Smooth muscle cell (in vitro differentiated cells): ENCODE results near the gene FBXO42. TPM values are rescaled to one million over a fixed set of nuclear protein-coding genes. Genes with fewer than 3 reads are reported as not detected.
A peak's percentile ranks its signal among the peaks of the same experiment; 100 is the strongest.

Source experiments
- DNase-seq: peaks from one replicate; lab custom pipeline; 2025; ENCODE audit not compliant: unreplicated experiment; lab: John Stamatoyannopoulos, UW
- H2AFZ ChIP-seq: fragments of 200-600 bp; sonication (generic); 2 replicates; pipeline ENCODE4 v1.6.0; 2016; ENCODE audit warnings: antibody characterized with exemption, low read depth, mild to moderate bottlenecking
- H3F3A ChIP-seq: fragments of 200-600 bp; sonication (generic); 2 replicates; pipeline ENCODE4 v1.6.0; 2017; ENCODE audit warnings: antibody characterized with exemption, low read depth
- H3K27ac ChIP-seq: fragments of 200-600 bp; sonication (generic); 2 replicates; pipeline ENCODE4 v1.5.1; 2016; ENCODE audit warnings: low read depth, mild to moderate bottlenecking
- H3K27me3 ChIP-seq: fragments of 200-600 bp; sonication (generic); 2 replicates; pipeline ENCODE4 v1.6.1; 2016; ENCODE audit warnings: low read depth, mild to moderate bottlenecking
- H3K36me3 ChIP-seq: fragments of 200-600 bp; sonication (generic); 2 replicates; pipeline ENCODE4 v1.5.1; 2016; ENCODE audit warnings: low read depth
- H3K4me1 ChIP-seq: fragments of 200-600 bp; sonication (generic); 2 replicates; pipeline ENCODE4 v1.5.1; 2016; ENCODE audit warnings: low read depth
- H3K4me2 ChIP-seq: fragments of 200-600 bp; sonication (generic); 2 replicates; pipeline ENCODE4 v1.6.0; 2016; ENCODE audit warnings: mild to moderate bottlenecking
- H3K4me3 ChIP-seq: fragments of 200-600 bp; sonication (generic); 2 replicates; pipeline ENCODE4 v1.5.1; 2016; ENCODE audit warnings: mild to moderate bottlenecking
- H3K79me2 ChIP-seq: fragments of 200-600 bp; sonication (generic); 2 replicates; pipeline ENCODE4 v1.6.0; 2016; ENCODE audit warnings: low read depth, mild to moderate bottlenecking
- H3K9ac ChIP-seq: fragments of 200-600 bp; sonication (generic); 2 replicates; pipeline ENCODE4 v1.6.0; 2016; ENCODE audit warnings: low read depth
- H3K9me3 ChIP-seq: fragments of 200-600 bp; sonication (generic); replicated peaks from 2 replicates; pipeline ENCODE4 v1.5.1; 2016; ENCODE audit warnings: low read depth
- H4K20me1 ChIP-seq: fragments of 200-600 bp; sonication (generic); 2 replicates; pipeline ENCODE4 v1.6.0; 2016; ENCODE audit warnings: low read depth
- WGBS: methylation state at CpG from one replicate; pipeline ENCODE4 v1.1.7; 2016; ENCODE audit warnings: low lambda C conversion rate; 5-methylcytosine and 5-hydroxymethylcytosine counted together
- polyA plus RNA-seq: library from polyadenylated mRNA; unstranded; fragments of >200 nt; fragmentation: Nextera tagmentation; extraction: Ambion mirVana; gene quantifications from 2 replicates; pipeline ENCODE4 v1.2.1, GENCODE V29; 2016
- total RNA-seq: library from RNA; depleted of rRNA; stranded (reverse); fragments of >200 nt; gene quantifications from 2 replicates; pipeline ENCODE4 v1.2.3, GENCODE V29; 2014
- TF ChIP-seq, protein P1 (sequence below): fragments of 200-600 bp; sonication (generic); IDR thresholded peaks from 2 replicates; pipeline ENCODE4 v1.5.1; 2017; ENCODE audit warnings: borderline replicate concordance, mild to moderate bottlenecking, antibody characterized with exemption; ENCODE audit not compliant: insufficient read depth, poor library complexity, severe bottlenecking

Gene FBXO42
- total and polyA plus RNA-seq, 2 experiments from 2014 or later = 14.7 to 22.6 TPM

DNA sequence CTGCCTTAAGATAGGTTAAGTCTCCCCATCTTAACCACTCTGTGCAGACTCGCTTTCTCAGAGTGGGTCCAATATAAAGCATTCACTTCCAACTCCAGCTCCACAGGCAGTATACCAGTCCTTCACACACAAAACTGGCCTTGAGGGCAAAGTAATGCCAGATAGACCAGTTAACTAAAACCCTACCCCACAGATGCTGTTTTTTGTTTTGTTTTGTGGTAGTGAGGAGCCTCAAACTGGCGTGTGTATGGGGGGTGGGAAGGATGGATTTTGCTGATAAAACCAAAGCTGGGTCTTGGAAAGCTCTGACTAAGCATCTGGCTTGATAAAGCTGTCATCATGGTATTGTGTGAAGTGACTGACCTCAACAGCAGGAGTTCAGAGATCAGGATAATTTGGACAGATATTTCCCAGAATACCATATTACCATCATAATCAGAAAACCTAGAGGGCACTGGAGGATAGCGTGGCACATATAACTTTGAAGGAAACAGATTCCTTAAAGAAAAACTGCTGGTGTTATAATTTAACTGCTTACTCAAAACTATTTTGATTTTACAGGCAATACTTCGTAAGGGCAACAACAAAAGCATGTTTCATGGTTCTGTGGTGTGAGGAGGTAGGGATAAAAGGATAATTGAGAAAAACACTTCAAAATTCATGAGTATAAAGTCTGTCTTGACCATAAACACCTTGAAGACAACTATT, 85.7 kb downstream of the FBXO42 start:
- Histone ChIP-seq H3K79me2 (no peaks in the 10 kb centered on the region), H3K9ac (no peak overlapping the region), H3K36me3 (no peaks in the 10 kb centered on the region), H3K9me3 (no peaks in the 10 kb centered on the region), H3K4me3 (no peak overlapping the region), H3K4me2 (peak overlapping the region; percentile 5), H3K27ac (no peak overlapping the region), H3K4me1 (peaks cover 9% of the 10 kb centered on the region), H2AFZ (no peak overlapping the region), H3K27me3 (peaks cover 6% of the 10 kb centered on the region), H4K20me1 (peaks cover 100% of the 10 kb centered on the region), H3F3A (peaks cover 7% of the 10 kb centered on the region)
- TF ChIP-seq, protein P1, sequence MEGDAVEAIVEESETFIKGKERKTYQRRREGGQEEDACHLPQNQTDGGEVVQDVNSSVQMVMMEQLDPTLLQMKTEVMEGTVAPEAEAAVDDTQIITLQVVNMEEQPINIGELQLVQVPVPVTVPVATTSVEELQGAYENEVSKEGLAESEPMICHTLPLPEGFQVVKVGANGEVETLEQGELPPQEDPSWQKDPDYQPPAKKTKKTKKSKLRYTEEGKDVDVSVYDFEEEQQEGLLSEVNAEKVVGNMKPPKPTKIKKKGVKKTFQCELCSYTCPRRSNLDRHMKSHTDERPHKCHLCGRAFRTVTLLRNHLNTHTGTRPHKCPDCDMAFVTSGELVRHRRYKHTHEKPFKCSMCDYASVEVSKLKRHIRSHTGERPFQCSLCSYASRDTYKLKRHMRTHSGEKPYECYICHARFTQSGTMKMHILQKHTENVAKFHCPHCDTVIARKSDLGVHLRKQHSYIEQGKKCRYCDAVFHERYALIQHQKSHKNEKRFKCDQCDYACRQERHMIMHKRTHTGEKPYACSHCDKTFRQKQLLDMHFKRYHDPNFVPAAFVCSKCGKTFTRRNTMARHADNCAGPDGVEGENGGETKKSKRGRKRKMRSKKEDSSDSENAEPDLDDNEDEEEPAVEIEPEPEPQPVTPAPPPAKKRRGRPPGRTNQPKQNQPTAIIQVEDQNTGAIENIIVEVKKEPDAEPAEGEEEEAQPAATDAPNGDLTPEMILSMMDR = no peak
- no peak for DNase-seq
- 27% methylated on average over 4 of the region's 4 CpGs for WGBS

DNA sequence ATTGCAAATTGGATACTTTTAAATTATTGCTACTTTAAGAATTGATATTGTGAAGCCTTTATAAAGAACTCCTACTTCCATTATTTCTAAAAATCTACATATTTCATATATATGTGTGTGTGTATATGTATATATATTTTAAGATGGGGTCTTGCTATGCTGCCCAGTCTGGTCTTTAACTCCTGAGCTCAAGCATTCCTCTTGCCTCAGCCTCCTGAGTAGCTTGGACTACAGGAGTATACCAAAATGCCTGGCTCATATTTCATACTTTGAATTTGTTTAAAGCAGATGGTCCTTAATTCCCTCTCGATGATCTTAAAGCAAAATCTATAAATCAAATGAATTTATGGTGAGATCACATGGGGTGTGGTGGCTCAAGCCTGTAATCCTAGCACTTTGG, 90.2 kb downstream of the FBXO42 start:
- H3K9me3 ChIP-seq = no peaks in the 10 kb centered on the region
- H3K9ac ChIP-seq = no peak overlapping the region
- H3F3A ChIP-seq = no peaks in the 10 kb centered on the region
- H3K36me3 ChIP-seq = no peaks in the 10 kb centered on the region
- TF ChIP-seq, protein P1 = no peak
- 94% methylated on average over 1 of the region's 1 CpG for WGBS
- H3K4me3 ChIP-seq = no peak overlapping the region
- no peak overlapping the region for H3K4me2 ChIP-seq
- H4K20me1 ChIP-seq = peaks cover 100% of the 10 kb centered on the region
- H3K79me2 ChIP-seq = no peaks in the 10 kb centered on the region
- DNase-seq = no peak
- H3K27me3 ChIP-seq = no peaks in the 10 kb centered on the region
- H3K4me1 ChIP-seq = peaks cover 9% of the 10 kb centered on the region
- H2AFZ ChIP-seq = no peak overlapping the region
- no peak overlapping the region for H3K27ac ChIP-seq

- H3F3A ChIP-seq = no peaks in the 10 kb centered on the region
- H3K4me1 ChIP-seq = peaks cover 2% of the 10 kb centered on the region
- no peak overlapping the region for H2AFZ ChIP-seq
- H3K27ac ChIP-seq = peak overlapping the region; percentile 28
- no peak overlapping the region for H3K4me2 ChIP-seq
- H3K36me3 ChIP-seq = peaks cover 1% of the 10 kb centered on the region
- 24% methylated on average over 1 of the region's 1 CpG for WGBS
- no peak for DNase-seq
- H4K20me1 ChIP-seq = peaks cover 100% of the 10 kb centered on the region
- H3K9ac ChIP-seq = no peak overlapping the region
- no peaks in the 10 kb centered on the region for H3K27me3 ChIP-seq
- TF ChIP-seq, protein P1 = no peak
- no peaks in the 10 kb centered on the region for H3K79me2 ChIP-seq
- no peak overlapping the region for H3K4me3 ChIP-seq
- no peaks in the 10 kb centered on the region for H3K9me3 ChIP-seq
Measured at GRCh38 chr1:16260814-16261213, 91.5 kb downstream of the FBXO42 start.

- TF ChIP-seq, protein P1 = no peak
- no peak overlapping the region for H3K4me3 ChIP-seq
- no peaks in the 10 kb centered on the region for H3K27me3 ChIP-seq
- peaks cover 9% of the 10 kb centered on the region for H3K36me3 ChIP-seq
- H3K27ac ChIP-seq = no peak overlapping the region
- 95% methylated on average over 9 of the region's 9 CpGs for WGBS
- H3K9me3 ChIP-seq = no peaks in the 10 kb centered on the region
- DNase-seq = no peak
- no peak overlapping the region for H3K9ac ChIP-seq
- H3F3A ChIP-seq = no peaks in the 10 kb centered on the region
- no peak overlapping the region for H2AFZ ChIP-seq
- no peak overlapping the region for H3K4me2 ChIP-seq
- H4K20me1 ChIP-seq = peaks cover 93% of the 10 kb centered on the region
- no peaks in the 10 kb centered on the region for H3K4me1 ChIP-seq
- no peaks in the 10 kb centered on the region for H3K79me2 ChIP-seq
Measured at GRCh38 chr1:16258591-16259135, 93.6 kb downstream of the FBXO42 start.
